Activated CD4-positive, alpha-beta memory T cell treated with anti-CD3 and anti-CD28 coated beads for 36 hours (primary cell): Measurements from ENCODE around the gene RBMS3. TPM values are rescaled to one million over a fixed set of nuclear protein-coding genes. Genes with fewer than 3 reads are reported as not detected.

ENCODE experiments used
- CTCF ChIA-PET: fragments of 350-600 bp; sonication (Branson Sonifier 250); formaldehyde crosslinking; loops from one replicate; lab custom pipeline; 2021; ENCODE audit warnings: antibody characterized with exemption, inconsistent platforms; lab: Charles Lee
- POLR2A ChIA-PET: fragments of 350-600 bp; sonication (Branson Sonifier 250); formaldehyde crosslinking; loops from one replicate; lab custom pipeline; 2021; ENCODE audit warnings: antibody characterized with exemption; lab: Charles Lee
- DNase-seq: peaks from one replicate; pipeline ENCODE4 v3.0.0-alpha.2; 2020
- H3K27ac Mint-ChIP-seq: one replicate; pipeline ENCODE4 v1.8.0; 2021; ENCODE audit warnings: mixed read lengths
- H3K27me3 Mint-ChIP-seq: one replicate; pipeline ENCODE4 v1.8.0; 2021; ENCODE audit warnings: mixed read lengths
- H3K36me3 Mint-ChIP-seq: one replicate; pipeline ENCODE4 v1.8.0; 2021; ENCODE audit warnings: mixed read lengths
- H3K4me1 Mint-ChIP-seq: one replicate; pipeline ENCODE4 v1.8.0; 2021; ENCODE audit warnings: low read depth, mixed read lengths
- H3K4me3 Mint-ChIP-seq: one replicate; pipeline ENCODE4 v1.8.0; 2021; ENCODE audit warnings: mild to moderate bottlenecking, mixed read lengths
- H3K9me3 Mint-ChIP-seq: one replicate; pipeline ENCODE4 v1.8.0; 2021; ENCODE audit warnings: mixed read lengths
- intact Hi-C: fragments of 100-400 bp; cut with micrococcal nuclease; formaldehyde crosslinking; loops from one replicate; pipeline ENCODE4 v1.15.1; 2023
- total RNA-seq, 2 experiments: library from RNA; stranded (reverse); gene quantifications; one replicate each; pipeline ENCODE4 v1.2.3, GENCODE V29; 2021

RBMS3 gene
- total RNA-seq, 2 experiments from 2014 or later = 1.6 TPM

DNA sequence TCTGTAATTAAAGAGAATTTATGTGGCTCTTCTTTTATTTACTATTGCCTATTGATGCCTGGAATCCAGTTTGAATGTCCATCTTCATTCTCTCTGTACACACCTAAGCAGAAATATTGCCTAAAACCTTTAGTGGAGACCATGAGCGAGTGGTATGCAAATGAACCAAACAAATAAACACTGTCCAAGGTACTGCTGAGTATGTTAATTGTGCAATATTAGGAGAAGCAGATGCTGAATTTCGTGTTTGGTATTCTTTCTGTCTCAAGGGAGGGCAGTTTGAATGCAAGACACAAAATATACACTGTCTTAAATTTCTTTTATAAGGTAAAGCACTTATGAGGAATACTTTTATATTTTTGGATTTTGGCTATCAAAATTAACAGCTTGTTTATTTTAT, 440.9 kb downstream of the RBMS3 start:
- peaks cover 2% of the 10 kb centered on the region for H3K9me3 Mint-ChIP-seq
- ChIA-PET POLR2A (no interaction called here), CTCF (no interaction called here)
- no peaks in the 10 kb centered on the region for H3K27me3 Mint-ChIP-seq
- no peak overlapping the region for H3K4me3 Mint-ChIP-seq
- H3K4me1 Mint-ChIP-seq = no peaks in the 10 kb centered on the region
- intact Hi-C loops = no loop called here
- no peak overlapping the region for H3K27ac Mint-ChIP-seq
- DNase-seq = no peak
- H3K36me3 Mint-ChIP-seq = no peaks in the 10 kb centered on the region

DNA sequence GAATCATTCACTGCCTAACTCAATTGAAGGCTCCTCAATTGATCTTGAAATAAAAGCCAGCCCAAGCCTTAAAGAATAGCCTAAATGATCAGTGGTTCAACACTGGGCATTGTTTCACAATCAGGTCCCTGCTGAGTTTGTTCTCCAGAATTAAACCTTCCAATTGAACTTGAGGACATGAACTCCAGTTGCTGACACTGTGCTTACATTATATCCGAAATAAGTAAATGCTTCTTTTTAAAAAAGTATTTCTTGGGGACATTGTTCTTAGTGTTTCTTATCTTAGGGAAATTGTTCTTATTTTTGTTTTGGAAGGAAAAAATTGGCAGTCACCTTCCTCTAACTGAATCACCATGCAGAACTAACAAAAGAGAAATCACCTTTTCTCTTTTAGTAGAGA, 450.2 kb downstream of the RBMS3 start:
- Mint-ChIP-seq H3K4me3 (no peak overlapping the region), H3K4me1 (no peaks in the 10 kb centered on the region), H3K27me3 (no peaks in the 10 kb centered on the region), H3K9me3 (peaks cover 5% of the 10 kb centered on the region), H3K27ac (no peak overlapping the region), H3K36me3 (no peaks in the 10 kb centered on the region)
- no peak for DNase-seq
- intact Hi-C loops = no loop called here
- CTCF ChIA-PET = no interaction called here
- POLR2A ChIA-PET = no interaction called here

DNA sequence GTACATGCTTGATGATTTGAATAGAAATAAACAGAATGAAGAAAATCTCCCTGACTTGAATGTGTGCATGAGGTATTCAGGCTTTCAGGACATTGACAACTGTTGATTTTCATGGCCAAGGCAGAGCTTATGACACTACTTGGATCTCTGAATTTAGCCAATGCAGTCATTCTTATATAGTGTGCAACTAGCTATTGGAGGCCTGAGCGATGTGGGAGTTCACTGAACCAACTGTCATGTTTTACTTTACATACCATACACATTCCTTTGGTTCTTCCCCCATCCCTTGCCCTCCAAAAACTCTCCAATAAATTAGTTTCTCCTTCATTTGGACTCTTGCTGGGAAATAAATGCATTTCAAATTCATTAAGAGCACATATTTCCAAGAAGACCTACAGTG, 460.4 kb downstream of the RBMS3 start:
- Mint-ChIP-seq H3K4me1 (no peaks in the 10 kb centered on the region), H3K27me3 (peaks cover 1% of the 10 kb centered on the region), H3K4me3 (no peak overlapping the region), H3K36me3 (no peaks in the 10 kb centered on the region), H3K9me3 (no peaks in the 10 kb centered on the region), H3K27ac (no peak overlapping the region)
- no peak for DNase-seq
- ChIA-PET POLR2A (no interaction called here), CTCF (no interaction called here)
- intact Hi-C loops = no loop called here

DNA sequence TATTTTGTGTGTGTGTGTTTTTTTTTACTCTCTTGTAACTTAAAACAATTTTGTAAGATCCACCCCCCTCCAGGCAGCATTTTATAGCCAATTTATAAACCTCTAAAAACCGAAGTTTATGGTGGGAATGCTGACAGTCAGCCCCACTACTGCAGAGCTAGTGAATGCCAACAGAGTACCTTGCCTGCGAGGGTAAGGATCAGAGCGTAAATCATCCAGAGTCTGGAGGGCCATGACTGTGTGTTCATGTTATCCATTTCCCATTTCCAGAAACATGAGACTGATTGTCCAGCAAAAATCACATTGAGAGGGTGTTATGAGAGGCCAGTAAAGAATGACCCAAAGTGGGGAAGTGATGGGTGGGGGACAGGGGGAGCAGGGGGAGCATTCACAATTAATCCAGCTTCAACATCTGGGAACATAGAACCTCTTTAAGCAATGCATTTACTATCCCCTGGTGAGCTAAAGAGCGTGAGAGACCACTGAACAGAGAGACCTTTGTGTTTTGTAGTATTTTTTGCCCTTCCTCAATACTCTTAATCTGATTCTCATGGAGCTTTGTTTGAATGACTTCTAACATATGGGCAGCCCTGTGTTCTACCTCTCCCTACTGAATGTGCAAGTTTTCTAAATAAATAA, 464.5 kb downstream of the RBMS3 start:
- DNase-seq = no peak
- ChIA-PET CTCF (no interaction called here), POLR2A (no interaction called here)
- peaks cover 1% of the 10 kb centered on the region for H3K27me3 Mint-ChIP-seq
- no peaks in the 10 kb centered on the region for H3K36me3 Mint-ChIP-seq
- H3K9me3 Mint-ChIP-seq = no peaks in the 10 kb centered on the region
- no peak overlapping the region for H3K27ac Mint-ChIP-seq
- intact Hi-C loops = no loop called here
- no peak overlapping the region for H3K4me3 Mint-ChIP-seq
- H3K4me1 Mint-ChIP-seq = no peaks in the 10 kb centered on the region

DNA sequence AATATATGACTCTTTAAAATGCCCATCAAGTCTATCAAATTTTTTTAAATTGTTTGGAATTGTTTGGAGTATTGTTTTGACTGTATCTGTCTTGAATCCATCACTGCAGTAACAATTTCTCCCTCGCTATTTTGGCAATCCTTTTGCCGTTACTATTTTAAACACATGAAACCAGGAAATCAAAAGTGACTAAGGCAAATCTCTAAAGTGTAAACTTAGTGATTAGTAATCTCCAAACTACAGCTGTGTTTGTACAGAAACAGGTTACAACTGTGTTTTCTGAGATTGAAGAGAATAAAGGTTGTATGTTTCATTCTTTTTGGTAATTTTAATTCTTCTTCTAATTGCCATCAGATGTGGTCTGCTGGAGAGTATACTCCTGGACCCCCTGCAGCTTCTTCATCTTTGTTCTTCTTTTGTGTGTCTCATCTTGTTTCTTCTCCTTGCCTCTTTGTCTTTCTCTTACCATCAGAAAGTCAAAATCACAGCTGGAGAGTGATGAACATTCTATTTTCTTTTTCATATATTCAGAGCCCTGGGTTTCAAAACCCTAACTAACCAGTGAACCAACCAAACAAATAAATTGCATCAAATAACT, 465.4 kb downstream of the RBMS3 start:
- ChIA-PET POLR2A (no interaction called here), CTCF (no interaction called here)
- peaks cover 1% of the 10 kb centered on the region for H3K27me3 Mint-ChIP-seq
- H3K36me3 Mint-ChIP-seq = no peaks in the 10 kb centered on the region
- DNase-seq = no peak
- no peak overlapping the region for H3K4me3 Mint-ChIP-seq
- no peak overlapping the region for H3K27ac Mint-ChIP-seq
- no peaks in the 10 kb centered on the region for H3K9me3 Mint-ChIP-seq
- intact Hi-C loops = no loop called here
- no peaks in the 10 kb centered on the region for H3K4me1 Mint-ChIP-seq

DNA sequence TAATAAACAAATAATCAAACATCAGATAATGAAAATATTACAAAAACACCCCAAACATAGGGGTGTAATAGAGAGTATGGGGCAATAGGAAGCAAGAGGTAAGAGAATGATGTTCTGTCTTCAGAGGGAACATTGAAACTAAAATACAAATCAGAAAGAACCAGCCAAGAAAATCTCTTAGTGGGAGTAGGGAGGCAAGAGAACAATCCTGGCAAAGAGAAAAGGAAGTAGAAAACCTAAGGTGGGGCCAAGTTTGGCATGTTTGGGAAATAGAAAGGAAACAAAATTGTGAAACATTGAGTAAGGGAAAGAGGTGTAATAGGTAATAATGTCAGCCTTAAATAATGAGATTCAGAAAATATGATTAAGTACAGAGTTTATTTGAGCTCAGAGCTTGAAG, 467.1 kb downstream of the RBMS3 start:
- H3K4me1 Mint-ChIP-seq = no peaks in the 10 kb centered on the region
- no peaks in the 10 kb centered on the region for H3K36me3 Mint-ChIP-seq
- no peak for DNase-seq
- ChIA-PET CTCF (no interaction called here), POLR2A (no interaction called here)
- no peak overlapping the region for H3K4me3 Mint-ChIP-seq
- intact Hi-C loops = no loop called here
- no peak overlapping the region for H3K27ac Mint-ChIP-seq
- peaks cover 1% of the 10 kb centered on the region for H3K27me3 Mint-ChIP-seq
- H3K9me3 Mint-ChIP-seq = no peaks in the 10 kb centered on the region

DNA sequence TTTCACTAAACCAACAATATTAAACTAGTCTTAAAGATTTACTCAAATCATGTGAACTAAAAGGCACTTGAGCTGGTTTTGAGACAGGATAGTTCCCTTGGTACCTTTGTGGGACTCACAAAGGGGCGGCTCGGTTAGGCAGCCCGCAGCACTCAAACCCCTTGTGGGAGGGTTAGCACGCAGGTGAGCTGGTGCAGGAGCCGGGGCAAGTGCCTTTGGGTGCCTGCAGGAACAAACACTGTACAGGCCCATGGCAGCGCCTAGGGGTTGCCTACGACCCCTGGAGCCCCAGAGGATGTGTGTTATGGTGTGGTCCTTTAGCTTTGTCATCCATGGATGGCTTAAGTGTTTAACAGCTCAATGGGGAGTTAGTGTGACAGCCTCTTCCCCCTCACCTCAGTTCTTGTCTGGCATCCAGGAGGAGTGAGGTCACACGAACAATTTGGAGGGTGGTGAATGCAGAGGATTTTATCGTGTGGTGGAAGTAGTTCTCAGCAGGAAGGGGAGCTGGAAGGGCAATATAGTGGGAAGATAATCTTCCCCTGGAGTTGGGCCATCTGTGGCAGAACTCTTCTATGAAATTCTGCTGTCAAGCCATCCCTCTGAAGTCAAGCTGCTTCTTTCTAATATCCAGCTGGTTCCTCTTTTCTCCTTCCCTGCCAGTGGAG, 470.9 kb downstream of the RBMS3 start:
- ChIA-PET POLR2A (no interaction called here), CTCF (no interaction called here)
- Mint-ChIP-seq H3K36me3 (no peaks in the 10 kb centered on the region), H3K4me3 (no peak overlapping the region), H3K9me3 (no peaks in the 10 kb centered on the region), H3K27me3 (no peaks in the 10 kb centered on the region), H3K27ac (no peak overlapping the region), H3K4me1 (no peaks in the 10 kb centered on the region)
- no peak for DNase-seq
- intact Hi-C loops = no loop called here

DNA sequence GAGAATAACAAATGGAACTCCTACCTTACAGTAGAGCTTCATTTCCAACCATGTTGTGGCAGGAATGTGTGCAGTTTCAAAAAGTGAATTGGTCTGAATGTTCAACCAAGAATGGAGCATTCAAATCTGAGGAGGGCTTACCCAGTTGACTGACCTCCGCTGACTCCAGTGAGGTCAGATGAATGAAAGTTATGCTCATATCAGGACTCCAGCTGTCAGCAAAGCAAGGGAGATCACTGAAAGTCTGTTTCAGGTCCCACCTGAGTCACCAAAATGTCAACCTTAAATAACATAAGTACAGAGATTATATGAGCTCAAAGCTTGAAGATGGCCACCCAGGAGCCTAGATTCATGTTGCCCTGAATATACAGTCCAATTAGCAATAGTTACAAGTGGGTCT, 473.5 kb downstream of the RBMS3 start:
- intact Hi-C loops = no loop called here
- no peak for DNase-seq
- Mint-ChIP-seq H3K27ac (no peak overlapping the region), H3K9me3 (no peaks in the 10 kb centered on the region), H3K27me3 (no peaks in the 10 kb centered on the region), H3K4me3 (no peak overlapping the region), H3K4me1 (no peaks in the 10 kb centered on the region), H3K36me3 (no peaks in the 10 kb centered on the region)
- ChIA-PET POLR2A (no interaction called here), CTCF (no interaction called here)

DNA sequence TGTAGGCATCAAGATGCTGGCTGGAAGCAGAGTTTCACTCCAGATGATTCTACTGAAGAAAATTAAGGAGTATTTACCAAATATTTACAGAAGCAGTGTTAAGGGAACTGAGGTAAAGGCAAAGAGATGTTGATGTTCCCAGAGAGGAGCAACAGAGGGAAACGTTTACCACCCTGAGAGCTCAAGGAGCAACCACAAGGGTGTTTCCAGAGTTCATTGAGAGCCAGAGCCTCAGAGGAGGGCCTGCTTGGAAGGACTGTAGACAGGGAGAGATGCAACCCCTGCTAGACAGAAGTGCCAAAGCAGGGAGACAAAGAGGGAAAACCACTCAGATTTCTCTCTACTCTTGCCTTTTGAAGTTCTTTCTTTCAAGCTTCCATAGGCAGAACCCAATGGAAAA, 474.5 kb downstream of the RBMS3 start:
- intact Hi-C loops = no loop called here
- ChIA-PET POLR2A (no interaction called here), CTCF (no interaction called here)
- Mint-ChIP-seq H3K27me3 (no peaks in the 10 kb centered on the region), H3K9me3 (no peaks in the 10 kb centered on the region), H3K27ac (no peak overlapping the region), H3K4me3 (no peak overlapping the region), H3K36me3 (no peaks in the 10 kb centered on the region), H3K4me1 (no peaks in the 10 kb centered on the region)
- no peak for DNase-seq

DNA sequence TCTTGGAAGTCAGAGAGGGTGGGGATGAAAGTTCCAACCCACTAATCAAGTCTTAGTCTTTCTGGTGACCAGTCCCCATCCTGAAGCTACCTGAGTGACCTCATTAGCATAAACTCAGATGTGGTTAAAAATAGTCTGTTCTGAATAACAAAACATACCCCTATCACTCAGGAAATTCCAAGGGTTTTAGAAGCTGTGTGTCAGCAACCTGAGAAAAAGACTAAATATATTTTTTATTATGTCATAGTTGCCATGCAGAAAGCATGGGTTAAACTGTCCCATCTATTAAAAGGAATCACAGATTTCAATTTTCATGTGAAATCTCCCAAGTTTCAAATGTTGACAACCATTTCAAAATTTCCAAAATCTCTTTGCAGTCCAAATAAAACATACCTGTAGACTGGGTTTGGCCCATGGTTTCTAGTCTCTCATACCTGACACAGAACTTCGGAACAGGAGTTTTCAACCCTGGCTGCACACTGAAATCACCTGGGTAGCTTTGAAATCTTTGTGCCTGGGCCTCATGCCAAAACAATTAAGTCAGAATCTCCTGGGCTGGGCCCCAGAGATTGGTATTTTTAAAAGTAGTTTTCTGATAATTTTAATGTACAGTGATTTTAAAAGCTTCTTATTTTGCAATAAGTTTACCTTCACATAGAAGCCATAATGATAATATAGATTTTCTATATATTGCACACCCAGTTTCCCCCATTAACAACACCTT, 476.3 kb downstream of the RBMS3 start:
- no peaks in the 10 kb centered on the region for H3K27me3 Mint-ChIP-seq
- no peaks in the 10 kb centered on the region for H3K4me1 Mint-ChIP-seq
- H3K27ac Mint-ChIP-seq = no peak overlapping the region
- no peak overlapping the region for H3K4me3 Mint-ChIP-seq
- no peaks in the 10 kb centered on the region for H3K36me3 Mint-ChIP-seq
- DNase-seq = no peak
- intact Hi-C loops = no loop called here
- ChIA-PET POLR2A (no interaction called here), CTCF (no interaction called here)
- H3K9me3 Mint-ChIP-seq = no peaks in the 10 kb centered on the region

DNA sequence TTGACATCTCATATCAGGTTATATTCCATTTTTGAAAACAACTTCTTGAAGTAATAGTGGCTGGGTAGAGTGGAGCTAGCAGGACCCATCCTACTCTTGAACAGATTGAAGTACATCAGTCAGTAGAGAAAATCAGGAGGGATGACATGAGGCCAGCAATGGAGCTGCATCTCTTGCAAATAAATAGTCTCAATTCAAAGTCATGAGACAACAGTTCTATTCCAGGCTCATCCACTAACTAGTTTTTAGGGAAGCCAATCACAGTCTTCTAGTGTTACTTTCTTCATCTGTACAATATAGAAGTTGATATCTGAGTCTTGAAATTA, 477.2 kb downstream of the RBMS3 start:
- Mint-ChIP-seq H3K4me1 (no peaks in the 10 kb centered on the region), H3K36me3 (no peaks in the 10 kb centered on the region), H3K4me3 (no peak overlapping the region), H3K27ac (no peak overlapping the region), H3K9me3 (no peaks in the 10 kb centered on the region), H3K27me3 (no peaks in the 10 kb centered on the region)
- ChIA-PET CTCF (no interaction called here), POLR2A (no interaction called here)
- no peak for DNase-seq
- intact Hi-C loops = no loop called here

DNA sequence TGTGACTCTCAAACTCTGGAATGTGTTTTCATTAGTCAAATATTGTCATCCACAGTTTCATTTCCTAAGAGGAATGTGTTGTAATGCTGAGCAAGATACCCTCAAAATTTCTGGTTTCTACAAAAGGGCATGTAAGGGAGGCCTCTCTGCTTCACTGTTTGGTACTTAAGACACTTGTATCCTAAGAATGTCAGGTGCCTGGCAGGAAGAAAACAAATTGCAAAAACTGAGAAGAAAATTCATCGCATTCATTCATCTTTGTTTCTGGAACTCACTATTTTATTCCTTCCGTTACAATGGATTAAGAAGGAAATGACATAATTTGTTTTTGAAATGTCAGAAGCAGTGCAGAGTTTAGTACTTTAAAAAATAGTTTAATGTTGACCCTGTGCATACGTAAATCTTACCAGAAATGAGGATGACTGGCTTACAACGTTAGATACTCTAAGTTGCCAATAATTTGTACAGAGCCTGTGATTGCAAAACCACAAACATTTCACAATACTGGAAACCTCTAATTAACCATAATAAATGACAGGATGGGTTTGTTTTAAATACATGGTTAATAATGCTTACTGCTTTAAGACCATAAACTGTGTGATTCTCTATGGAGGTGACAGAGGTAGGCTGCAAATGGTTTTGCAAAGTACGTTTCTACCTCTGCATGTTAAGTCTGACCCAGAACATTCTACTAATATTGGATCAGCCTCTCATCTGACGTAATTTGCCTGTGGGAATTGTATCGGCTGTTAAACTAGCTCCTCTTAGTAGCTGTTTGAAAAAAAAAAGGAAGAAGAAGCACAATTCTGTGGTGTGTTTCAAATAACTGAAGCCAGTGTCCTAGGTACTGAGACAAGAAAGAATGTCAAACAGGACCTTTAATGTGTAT, 477.8 kb downstream of the RBMS3 start:
- H3K4me3 Mint-ChIP-seq = no peak overlapping the region
- intact Hi-C loops = no loop called here
- no peaks in the 10 kb centered on the region for H3K27me3 Mint-ChIP-seq
- POLR2A ChIA-PET = no interaction called here
- H3K36me3 Mint-ChIP-seq = no peaks in the 10 kb centered on the region
- no peaks in the 10 kb centered on the region for H3K4me1 Mint-ChIP-seq
- no peaks in the 10 kb centered on the region for H3K9me3 Mint-ChIP-seq
- DNase-seq = no peak
- H3K27ac Mint-ChIP-seq = no peak overlapping the region
- CTCF ChIA-PET = no interaction called here
